ENCODE data around the gene CCL7.

Gene CCL7

DNA sequence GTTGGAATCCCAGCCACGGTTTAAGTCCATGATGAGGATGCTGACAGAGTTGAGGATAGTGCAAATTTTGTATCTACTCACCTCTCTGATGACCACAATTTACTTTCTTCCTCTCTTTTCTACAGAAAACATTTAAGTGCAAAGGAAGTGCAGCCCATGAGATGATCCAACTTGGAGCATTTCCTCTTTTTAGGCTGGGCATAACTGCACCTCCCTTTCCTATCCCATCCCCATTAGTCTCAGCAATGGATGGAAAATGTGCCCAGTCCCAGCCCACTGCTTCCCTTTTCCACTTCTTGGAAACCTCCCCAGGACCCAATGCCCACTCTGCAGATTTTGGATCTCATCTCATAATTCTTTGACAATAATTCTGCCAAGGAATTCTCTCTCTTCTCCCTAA, 32.6 kb downstream of the CCL7 start:
- peaks cover 11 to 14% of the 10 kb centered on the region in 2 donors for H3K4me1 ChIP-seq (ENCODE audit: control insufficient read depth in 1 of 2, insufficient read depth in 2 of 2, low read length in 2 of 2)
- H3K9me3 ChIP-seq (ENCODE audit: control insufficient read depth in 1 of 2, low read length in 2 of 2), result no peaks in the 10 kb centered on the region
- H3K27me3 ChIP-seq (ENCODE audit: control insufficient read depth in 1 of 2, insufficient read depth in 2 of 2, low read length in 2 of 2), result no peaks in the 10 kb centered on the region
- no peak overlapping the region for H3K4me3 ChIP-seq (ENCODE audit: low read depth in 1 of 2, low read length in 2 of 2)
- H3K36me3 ChIP-seq (ENCODE audit: control insufficient read depth in 1 of 2, insufficient read depth in 2 of 2, low read length in 2 of 2), result no peaks in the 10 kb centered on the region
- H3K27ac ChIP-seq (ENCODE audit: low read depth, low read length), result no peak overlapping the region
- H3K9ac ChIP-seq (ENCODE audit: low read depth in 1 of 2, low read length in 2 of 2), result no peak overlapping the region

DNA sequence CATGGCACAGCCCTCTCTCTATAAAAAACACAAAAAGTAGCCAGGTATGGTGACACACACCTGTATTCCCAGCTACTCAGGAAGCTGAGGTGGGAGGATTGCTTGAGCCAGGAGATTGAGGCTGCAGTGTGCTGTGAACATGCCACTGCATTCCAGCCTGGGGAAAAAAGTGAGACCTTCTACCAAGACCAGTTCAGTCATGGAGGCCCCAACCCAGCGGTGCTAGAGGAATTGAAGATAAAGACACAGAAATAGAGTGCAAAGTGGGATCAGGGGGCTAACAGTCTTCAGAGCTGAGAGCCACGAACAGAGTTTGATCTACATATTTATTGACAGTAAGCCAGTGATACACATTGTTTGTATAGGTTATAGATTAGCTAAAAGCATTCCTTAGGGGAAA, 33.6 kb downstream of the CCL7 start:
- no peak overlapping the region for H3K27ac ChIP-seq (ENCODE audit: low read depth, low read length)
- H3K4me3 ChIP-seq (ENCODE audit: low read depth in 1 of 2, low read length in 2 of 2), result no peak overlapping the region
- no peaks in the 10 kb centered on the region for H3K36me3 ChIP-seq (ENCODE audit: control insufficient read depth in 1 of 2, insufficient read depth in 2 of 2, low read length in 2 of 2)
- H3K9ac ChIP-seq (ENCODE audit: low read depth in 1 of 2, low read length in 2 of 2), result no peak overlapping the region
- H3K9me3 ChIP-seq (ENCODE audit: control insufficient read depth in 1 of 2, low read length in 2 of 2), result no peaks in the 10 kb centered on the region
- no peaks in the 10 kb centered on the region for H3K27me3 ChIP-seq (ENCODE audit: control insufficient read depth in 1 of 2, insufficient read depth in 2 of 2, low read length in 2 of 2)
- peaks cover 11 to 14% of the 10 kb centered on the region in 2 donors for H3K4me1 ChIP-seq (ENCODE audit: control insufficient read depth in 1 of 2, insufficient read depth in 2 of 2, low read length in 2 of 2)

DNA sequence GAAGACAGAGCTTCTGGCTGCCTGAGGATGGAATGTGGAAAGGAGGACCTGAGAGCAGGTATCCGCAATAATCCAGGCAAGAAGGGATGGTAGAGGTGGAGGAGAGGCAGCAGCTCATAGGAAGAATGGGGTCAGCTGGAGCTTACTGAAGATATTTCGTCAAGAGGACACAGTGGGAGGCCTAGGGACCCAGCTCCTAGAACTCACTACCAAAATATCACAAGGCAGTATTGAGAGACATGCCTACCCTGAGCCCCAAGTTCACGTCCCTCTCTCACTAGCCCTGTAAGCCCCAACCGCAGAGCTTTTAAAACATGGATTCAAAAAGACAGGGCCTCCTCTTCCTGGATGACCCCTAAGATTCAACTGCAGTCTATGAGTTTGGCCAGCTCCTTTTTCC, 35.0 kb downstream of the CCL7 start:
- H3K27ac ChIP-seq (ENCODE audit: low read depth, low read length), result no peak overlapping the region
- no peaks in the 10 kb centered on the region for H3K36me3 ChIP-seq (ENCODE audit: control insufficient read depth in 1 of 2, insufficient read depth in 2 of 2, low read length in 2 of 2)
- H3K4me3 ChIP-seq (ENCODE audit: low read depth in 1 of 2, low read length in 2 of 2), result no peak overlapping the region
- H3K27me3 ChIP-seq (ENCODE audit: control insufficient read depth in 1 of 2, insufficient read depth in 2 of 2, low read length in 2 of 2), result no peaks in the 10 kb centered on the region
- peaks cover 11 to 14% of the 10 kb centered on the region in 2 donors for H3K4me1 ChIP-seq (ENCODE audit: control insufficient read depth in 1 of 2, insufficient read depth in 2 of 2, low read length in 2 of 2)
- H3K9me3 ChIP-seq (ENCODE audit: control insufficient read depth in 1 of 2, low read length in 2 of 2), result no peaks in the 10 kb centered on the region
- H3K9ac ChIP-seq (ENCODE audit: low read depth in 1 of 2, low read length in 2 of 2), result no peak overlapping the region

DNA sequence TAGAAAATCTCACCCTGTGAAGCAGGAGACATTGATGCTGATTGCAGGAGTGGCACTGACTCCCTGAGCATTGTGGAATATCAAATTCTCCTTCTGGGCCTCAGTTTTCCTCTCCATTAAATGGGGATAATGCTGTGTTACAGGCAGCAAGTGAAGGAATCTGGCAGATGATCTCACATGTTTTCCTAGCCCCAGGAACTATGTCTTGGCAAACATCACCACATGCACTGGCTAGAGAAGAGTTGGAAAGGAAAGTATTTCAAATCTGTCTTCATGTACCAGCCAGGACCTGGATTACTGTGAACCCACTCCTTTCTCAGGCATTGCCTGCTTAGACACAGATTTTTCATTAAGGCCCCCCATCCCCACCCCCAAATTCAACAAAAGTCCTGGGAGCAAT, 35.6 kb downstream of the CCL7 start:
- Histone ChIP-seq H3K36me3 (ENCODE audit: control insufficient read depth in 1 of 2, insufficient read depth in 2 of 2, low read length in 2 of 2) (no peaks in the 10 kb centered on the region), H3K27me3 (ENCODE audit: control insufficient read depth in 1 of 2, insufficient read depth in 2 of 2, low read length in 2 of 2) (no peaks in the 10 kb centered on the region), H3K4me1 (ENCODE audit: control insufficient read depth in 1 of 2, insufficient read depth in 2 of 2, low read length in 2 of 2) (peaks cover 7 to 10% of the 10 kb centered on the region in 2 donors), H3K4me3 (ENCODE audit: low read depth in 1 of 2, low read length in 2 of 2) (no peak overlapping the region), H3K27ac (ENCODE audit: low read depth, low read length) (no peak overlapping the region), H3K9ac (ENCODE audit: low read depth in 1 of 2, low read length in 2 of 2) (no peak overlapping the region), H3K9me3 (ENCODE audit: control insufficient read depth in 1 of 2, low read length in 2 of 2) (no peaks in the 10 kb centered on the region)

DNA sequence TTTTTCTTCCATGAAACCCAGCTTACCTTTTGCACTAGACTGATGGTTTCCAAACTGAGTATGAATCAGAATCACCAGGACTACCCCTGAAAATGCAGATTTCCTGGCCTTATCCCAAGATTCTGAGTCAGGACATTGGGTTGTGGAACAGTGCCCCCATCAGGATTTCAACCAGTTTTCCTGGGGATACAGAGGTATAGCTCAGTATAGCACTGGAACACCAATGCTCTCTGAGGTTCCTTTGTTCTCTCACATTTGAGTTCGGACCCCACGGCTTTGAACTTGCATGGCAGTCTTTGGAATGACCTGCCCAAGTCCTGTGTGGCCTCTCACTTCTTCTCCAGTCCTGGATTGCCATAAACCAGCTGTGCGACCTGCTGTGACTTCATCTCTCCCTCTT, 36.4 kb downstream of the CCL7 start:
- H3K27me3 ChIP-seq (ENCODE audit: control insufficient read depth in 1 of 2, insufficient read depth in 2 of 2, low read length in 2 of 2), result no peaks in the 10 kb centered on the region
- no peaks in the 10 kb centered on the region for H3K9me3 ChIP-seq (ENCODE audit: control insufficient read depth in 1 of 2, low read length in 2 of 2)
- H3K36me3 ChIP-seq (ENCODE audit: control insufficient read depth in 1 of 2, insufficient read depth in 2 of 2, low read length in 2 of 2), result no peaks in the 10 kb centered on the region
- H3K27ac ChIP-seq (ENCODE audit: low read depth, low read length), result no peak overlapping the region
- H3K4me3 ChIP-seq (ENCODE audit: low read depth in 1 of 2, low read length in 2 of 2), result no peak overlapping the region
- H3K9ac ChIP-seq (ENCODE audit: low read depth in 1 of 2, low read length in 2 of 2), result no peak overlapping the region
- peaks cover 2 to 7% of the 10 kb centered on the region in 2 donors for H3K4me1 ChIP-seq (ENCODE audit: control insufficient read depth in 1 of 2, insufficient read depth in 2 of 2, low read length in 2 of 2)

DNA sequence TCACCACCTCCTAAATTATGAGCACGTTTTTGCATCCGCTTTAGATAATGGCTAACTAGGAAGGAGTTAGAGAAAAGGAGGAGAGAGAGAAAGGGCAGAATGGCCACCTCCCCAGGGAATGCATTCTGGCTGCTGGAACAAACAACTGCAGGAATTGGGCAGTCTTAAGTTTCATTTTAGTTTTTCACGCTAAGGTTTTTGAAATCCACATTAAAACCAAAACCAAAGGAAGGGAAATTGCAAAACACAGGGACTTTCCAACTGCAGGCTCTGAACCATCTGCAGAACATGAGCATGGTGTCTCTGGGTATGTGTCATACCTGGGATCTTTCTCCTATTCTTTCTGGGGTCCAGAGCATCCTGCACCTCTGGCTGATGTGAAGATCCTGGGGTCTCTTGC, 37.1 kb downstream of the CCL7 start:
- no peak overlapping the region for H3K27ac ChIP-seq (ENCODE audit: low read depth, low read length)

GRCh38 chr17:34308371-34308770, 38.4 kb downstream of the CCL7 start:
- no peak overlapping the region for H3K4me3 ChIP-seq (ENCODE audit: low read depth in 1 of 2, low read length in 2 of 2)
- H3K27me3 ChIP-seq (ENCODE audit: control insufficient read depth in 1 of 2, insufficient read depth in 2 of 2, low read length in 2 of 2), result no peaks in the 10 kb centered on the region
- H3K36me3 ChIP-seq (ENCODE audit: control insufficient read depth in 1 of 2, insufficient read depth in 2 of 2, low read length in 2 of 2), result no peaks in the 10 kb centered on the region
- no peak overlapping the region for H3K27ac ChIP-seq (ENCODE audit: low read depth, low read length)
- no peaks in the 10 kb centered on the region for H3K9me3 ChIP-seq (ENCODE audit: control insufficient read depth in 1 of 2, low read length in 2 of 2)
- H3K9ac ChIP-seq (ENCODE audit: low read depth in 1 of 2, low read length in 2 of 2), result no peak overlapping the region
- H3K4me1 ChIP-seq (ENCODE audit: control insufficient read depth in 1 of 2, insufficient read depth in 2 of 2, low read length in 2 of 2), result peaks cover 0 to 7% of the 10 kb centered on the region in 2 donors

More for the DNA sequence above, 37.1 kb downstream of the CCL7 start:
- no peaks in the 10 kb centered on the region for H3K36me3 ChIP-seq (ENCODE audit: control insufficient read depth in 1 of 2, insufficient read depth in 2 of 2, low read length in 2 of 2)
- no peaks in the 10 kb centered on the region for H3K27me3 ChIP-seq (ENCODE audit: control insufficient read depth in 1 of 2, insufficient read depth in 2 of 2, low read length in 2 of 2)
- no peak overlapping the region for H3K9ac ChIP-seq (ENCODE audit: low read depth in 1 of 2, low read length in 2 of 2)
- H3K4me3 ChIP-seq (ENCODE audit: low read depth in 1 of 2, low read length in 2 of 2), result no peak overlapping the region
- H3K4me1 ChIP-seq (ENCODE audit: control insufficient read depth in 1 of 2, insufficient read depth in 2 of 2, low read length in 2 of 2), result peaks cover 0 to 7% of the 10 kb centered on the region in 2 donors
- no peaks in the 10 kb centered on the region for H3K9me3 ChIP-seq (ENCODE audit: control insufficient read depth in 1 of 2, low read length in 2 of 2)

GRCh38 chr17:34311291-34311690, 41.3 kb downstream of the CCL7 start:
- H3K27ac ChIP-seq (ENCODE audit: low read depth, low read length), result no peak overlapping the region
- no peaks in the 10 kb centered on the region for H3K36me3 ChIP-seq (ENCODE audit: control insufficient read depth in 1 of 2, insufficient read depth in 2 of 2, low read length in 2 of 2)
- H3K4me3 ChIP-seq (ENCODE audit: low read depth in 1 of 2, low read length in 2 of 2), result no peak overlapping the region
- H3K9me3 ChIP-seq (ENCODE audit: control insufficient read depth in 1 of 2, low read length in 2 of 2), result no peaks in the 10 kb centered on the region
- H3K9ac ChIP-seq (ENCODE audit: low read depth in 1 of 2, low read length in 2 of 2), result no peak overlapping the region
- H3K4me1 ChIP-seq (ENCODE audit: control insufficient read depth in 1 of 2, insufficient read depth in 2 of 2, low read length in 2 of 2), result peaks cover 0 to 12% of the 10 kb centered on the region in 2 donors
- H3K27me3 ChIP-seq (ENCODE audit: control insufficient read depth in 1 of 2, insufficient read depth in 2 of 2, low read length in 2 of 2), result no peaks in the 10 kb centered on the region

DNA sequence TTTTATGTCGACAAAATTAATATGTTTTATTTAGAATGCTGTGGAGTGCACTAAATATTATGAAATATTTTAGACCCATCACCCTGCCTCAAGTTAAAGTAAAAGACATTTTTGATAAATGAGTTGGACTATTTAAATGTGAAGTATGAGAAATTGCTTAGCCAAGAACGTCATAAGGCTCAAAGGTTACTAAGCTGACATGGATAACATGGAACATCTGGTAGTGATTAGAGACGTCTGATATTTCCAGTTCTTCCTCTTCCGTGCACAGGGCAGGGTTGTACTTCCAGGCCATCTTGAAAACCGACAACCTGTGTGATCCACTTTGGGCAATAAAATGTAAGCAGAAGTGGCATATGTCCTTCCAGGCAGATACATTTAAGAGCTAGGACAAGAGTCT, 42.1 kb downstream of the CCL7 start:
- peaks cover 0 to 6% of the 10 kb centered on the region in 2 donors for H3K4me1 ChIP-seq (ENCODE audit: control insufficient read depth in 1 of 2, insufficient read depth in 2 of 2, low read length in 2 of 2)
- H3K4me3 ChIP-seq (ENCODE audit: low read depth in 1 of 2, low read length in 2 of 2), result no peak overlapping the region
- no peaks in the 10 kb centered on the region for H3K27me3 ChIP-seq (ENCODE audit: control insufficient read depth in 1 of 2, insufficient read depth in 2 of 2, low read length in 2 of 2)
- no peak overlapping the region for H3K27ac ChIP-seq (ENCODE audit: low read depth, low read length)
- H3K9me3 ChIP-seq (ENCODE audit: control insufficient read depth in 1 of 2, low read length in 2 of 2), result no peaks in the 10 kb centered on the region
- H3K9ac ChIP-seq (ENCODE audit: low read depth in 1 of 2, low read length in 2 of 2), result no peak overlapping the region
- no peaks in the 10 kb centered on the region for H3K36me3 ChIP-seq (ENCODE audit: control insufficient read depth in 1 of 2, insufficient read depth in 2 of 2, low read length in 2 of 2)

- no peak overlapping the region for H3K27ac ChIP-seq (ENCODE audit: low read depth, low read length)
- H3K4me3 ChIP-seq (ENCODE audit: low read depth in 1 of 2, low read length in 2 of 2), result no peak overlapping the region
- no peaks in the 10 kb centered on the region for H3K36me3 ChIP-seq (ENCODE audit: control insufficient read depth in 1 of 2, insufficient read depth in 2 of 2, low read length in 2 of 2)
- no peaks in the 10 kb centered on the region for H3K27me3 ChIP-seq (ENCODE audit: control insufficient read depth in 1 of 2, insufficient read depth in 2 of 2, low read length in 2 of 2)
- no peak overlapping the region for H3K9ac ChIP-seq (ENCODE audit: low read depth in 1 of 2, low read length in 2 of 2)
- H3K9me3 ChIP-seq (ENCODE audit: control insufficient read depth in 1 of 2, low read length in 2 of 2), result no peaks in the 10 kb centered on the region
- H3K4me1 ChIP-seq (ENCODE audit: control insufficient read depth in 1 of 2, insufficient read depth in 2 of 2, low read length in 2 of 2), result peaks cover 0 to 6% of the 10 kb centered on the region in 2 donors
These were observed 43.1 kb downstream of the CCL7 start for GRCh38 chr17:34313164-34313563.

DNA sequence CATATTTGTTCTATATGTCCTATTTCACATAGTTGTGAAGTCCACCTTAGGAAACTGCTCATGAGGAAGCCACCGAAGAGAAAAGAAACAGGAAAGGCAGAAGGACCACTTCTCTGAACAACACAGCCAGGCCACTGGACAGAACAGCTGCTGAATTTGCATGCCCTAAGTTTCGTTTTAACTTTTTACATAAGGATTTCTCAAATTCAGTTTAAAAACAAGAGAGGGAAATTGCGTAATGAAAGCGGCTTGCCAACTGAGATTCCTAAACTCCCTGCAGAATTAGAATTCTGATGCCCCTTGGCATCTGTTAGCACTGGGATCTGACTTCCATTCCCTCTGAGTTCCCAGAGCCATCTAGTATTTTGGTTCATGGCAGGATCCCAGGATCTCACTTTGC, 44.3 kb downstream of the CCL7 start:
- Histone ChIP-seq H3K4me1 (ENCODE audit: control insufficient read depth in 1 of 2, insufficient read depth in 2 of 2, low read length in 2 of 2) (peaks cover 0 to 6% of the 10 kb centered on the region in 2 donors), H3K4me3 (ENCODE audit: low read depth in 1 of 2, low read length in 2 of 2) (no peak overlapping the region), H3K27me3 (ENCODE audit: control insufficient read depth in 1 of 2, insufficient read depth in 2 of 2, low read length in 2 of 2) (no peaks in the 10 kb centered on the region), H3K36me3 (ENCODE audit: control insufficient read depth in 1 of 2, insufficient read depth in 2 of 2, low read length in 2 of 2) (no peaks in the 10 kb centered on the region), H3K9ac (ENCODE audit: low read depth in 1 of 2, low read length in 2 of 2) (no peak overlapping the region), H3K9me3 (ENCODE audit: control insufficient read depth in 1 of 2, low read length in 2 of 2) (no peaks in the 10 kb centered on the region), H3K27ac (ENCODE audit: low read depth, low read length) (no peak overlapping the region)
